GM18858 (cell line): ENCODE measurements around the gene CCDC186.

Source experiments
- ATAC-seq: cut with Tn5 transposase; IDR thresholded peaks from one replicate; pipeline ENCODE4 v1.9.1; 2021; ENCODE audit not compliant: unreplicated experiment

CCDC186 gene

DNA sequence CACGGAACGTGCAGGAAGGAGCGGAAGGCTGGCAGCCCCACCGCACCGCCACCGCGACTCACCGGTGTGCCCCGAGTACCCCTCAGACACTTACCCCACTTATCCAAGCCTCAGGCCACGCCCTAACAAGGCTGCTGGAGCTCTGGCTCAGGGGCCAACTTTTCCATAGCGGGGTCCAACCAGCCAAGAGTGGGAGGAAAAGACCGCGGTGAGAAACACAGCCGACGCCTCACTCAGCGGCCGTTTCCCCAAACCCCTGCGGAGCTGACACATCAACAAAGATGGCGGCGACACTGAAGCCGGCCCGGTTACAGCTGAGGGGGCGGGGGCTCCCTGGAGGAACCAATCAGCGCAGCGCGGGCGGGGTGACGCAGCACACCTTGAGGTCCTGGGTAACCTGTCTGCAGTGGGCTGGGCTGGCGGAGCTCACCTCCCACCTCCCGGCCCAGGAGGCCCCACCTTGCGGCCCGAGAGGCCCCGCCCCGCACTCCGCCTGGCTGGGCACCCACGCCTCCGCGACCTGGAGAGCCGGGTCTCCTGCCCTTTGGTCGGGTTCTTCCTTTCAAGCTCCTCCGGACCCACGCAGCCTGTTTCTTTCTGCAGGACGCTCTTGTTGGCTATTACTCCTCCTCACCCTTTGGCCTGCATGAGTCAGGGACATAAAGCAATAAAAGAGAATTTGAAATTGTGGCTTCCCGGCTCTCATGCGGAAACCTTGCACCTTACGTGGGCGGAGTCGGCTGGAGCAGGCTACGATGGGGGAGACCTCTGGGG lies at the start of gene CCDC186:
TSS of gene CCDC186 (minus strand) at position 283 of the 774 bp plus-strand sequence. CDS start 10,935 bp downstream, outside the sequence.
- ATAC-seq, result peak; percentile 97

DNA sequence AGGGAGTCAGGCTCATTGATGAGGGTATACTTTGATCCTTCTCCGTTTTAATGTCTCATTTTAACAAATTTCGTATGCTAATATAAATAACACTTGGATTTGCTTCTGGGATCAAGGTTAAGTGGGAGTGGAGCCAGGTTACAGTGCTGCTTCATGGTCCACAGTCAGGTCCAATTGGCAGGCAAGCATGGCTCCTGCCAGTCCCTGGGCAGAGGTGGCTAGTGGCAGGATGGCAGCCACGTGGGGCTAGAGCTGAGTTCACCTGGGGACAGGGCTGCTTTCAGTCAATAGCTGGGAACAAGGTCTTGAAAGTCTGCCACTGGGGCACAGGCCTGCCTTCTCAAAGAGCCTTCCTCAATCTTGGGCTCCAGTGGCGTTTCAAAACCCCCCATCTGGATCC lies 49.1 kb upstream of the CCDC186 start:
- ATAC-seq, result no peak

DNA sequence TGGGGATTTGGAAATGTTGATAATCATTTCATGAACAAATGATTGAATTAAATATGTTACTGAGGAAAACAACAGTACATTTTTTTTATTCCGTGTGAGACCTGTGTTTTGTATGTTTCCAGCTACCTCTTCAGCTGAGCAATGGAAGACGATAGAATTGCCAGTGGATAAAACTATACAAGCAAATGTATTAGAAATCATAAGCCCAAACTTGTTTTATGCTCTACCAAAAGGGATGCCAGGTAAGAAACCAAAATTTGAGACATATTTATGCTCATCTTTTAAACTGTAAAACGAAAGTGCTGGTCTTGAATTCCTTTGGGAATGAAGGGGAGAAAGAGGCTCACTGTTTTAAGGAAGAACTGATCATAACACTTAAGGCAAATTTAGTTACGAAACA lies 47.2 kb upstream of the CCDC186 start:
- no peak for ATAC-seq

DNA sequence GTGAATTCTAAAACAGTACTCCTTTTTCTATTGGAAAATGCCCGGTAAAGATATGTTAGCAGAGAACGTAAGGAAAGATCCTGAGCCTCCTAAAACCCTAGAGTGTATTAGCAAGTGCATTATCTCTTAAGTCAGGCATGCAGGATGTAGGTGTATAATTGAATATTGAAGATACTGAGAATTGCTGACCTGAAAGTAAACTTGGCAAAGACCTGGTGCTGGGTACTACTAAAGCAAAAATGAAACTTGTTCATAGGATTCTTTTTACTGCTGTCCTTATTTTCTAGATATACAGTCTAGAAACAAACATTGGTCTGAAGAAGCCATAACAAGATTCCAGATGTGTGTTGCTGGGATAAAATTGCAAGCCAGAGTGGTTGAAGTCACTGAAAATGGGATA lies 46.3 kb upstream of the CCDC186 start:
- no peak for ATAC-seq

GRCh38 chr10:114215033-114215432 lies 41.0 kb upstream of the CCDC186 start:
- no peak for ATAC-seq

DNA sequence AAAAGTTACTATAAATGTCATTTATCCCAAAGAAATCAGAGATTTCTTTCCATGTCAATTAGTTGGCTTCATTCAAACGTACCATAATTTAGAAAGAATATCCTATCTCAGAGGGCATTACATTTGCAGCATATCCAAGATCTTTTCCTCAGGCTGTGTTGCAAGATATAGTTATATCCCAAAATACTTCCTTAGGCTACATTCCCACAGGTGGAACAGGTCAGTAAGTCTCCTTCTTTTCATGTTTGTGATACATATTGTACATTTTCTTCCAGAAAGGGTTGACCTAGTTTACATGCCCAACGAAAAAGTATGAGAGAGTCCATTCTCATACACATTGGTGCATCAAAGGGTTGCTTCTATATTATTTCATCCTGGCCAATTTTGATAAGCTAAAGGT lies 38.1 kb upstream of the CCDC186 start:
- ATAC-seq, result no peak

DNA sequence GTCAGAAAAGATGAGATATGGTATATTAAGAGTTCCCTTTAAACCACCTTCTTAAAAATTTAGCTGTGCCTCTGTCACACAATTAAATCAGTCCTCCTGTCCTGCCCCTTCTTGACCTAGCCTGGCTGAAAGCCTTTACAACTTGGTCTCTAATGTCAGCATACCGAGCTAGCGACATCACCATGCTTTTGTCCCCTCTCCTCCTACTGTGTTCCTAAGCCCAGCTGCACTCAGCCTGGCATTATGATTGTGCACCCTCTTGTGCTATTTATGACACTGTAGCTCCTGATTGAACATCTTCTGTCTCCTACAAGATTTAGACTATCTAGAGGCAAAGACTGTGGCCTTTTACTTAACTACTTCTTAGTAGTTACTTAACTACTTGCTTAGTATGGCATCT lies 34.3 kb upstream of the CCDC186 start:
- ATAC-seq, result no peak

DNA sequence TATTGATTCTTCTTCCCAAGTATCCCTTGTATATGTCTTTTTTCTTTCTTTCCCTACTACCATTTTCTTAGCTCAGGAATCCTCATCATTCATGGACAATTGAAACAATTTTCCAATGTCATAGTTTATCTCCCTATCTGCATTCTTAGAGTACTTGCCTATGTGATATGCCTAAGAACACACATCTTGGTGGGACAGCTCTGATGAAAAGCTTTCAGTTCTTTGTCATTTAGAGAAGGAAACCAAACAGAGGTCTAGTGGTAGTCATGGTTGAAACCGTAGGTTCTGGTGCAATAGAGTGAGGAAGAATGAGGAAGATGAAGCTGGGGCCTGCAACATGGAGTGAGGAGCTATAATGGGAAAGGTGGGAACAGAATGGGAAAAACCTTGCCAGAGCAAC lies 33.3 kb upstream of the CCDC186 start:
- no peak for ATAC-seq

DNA sequence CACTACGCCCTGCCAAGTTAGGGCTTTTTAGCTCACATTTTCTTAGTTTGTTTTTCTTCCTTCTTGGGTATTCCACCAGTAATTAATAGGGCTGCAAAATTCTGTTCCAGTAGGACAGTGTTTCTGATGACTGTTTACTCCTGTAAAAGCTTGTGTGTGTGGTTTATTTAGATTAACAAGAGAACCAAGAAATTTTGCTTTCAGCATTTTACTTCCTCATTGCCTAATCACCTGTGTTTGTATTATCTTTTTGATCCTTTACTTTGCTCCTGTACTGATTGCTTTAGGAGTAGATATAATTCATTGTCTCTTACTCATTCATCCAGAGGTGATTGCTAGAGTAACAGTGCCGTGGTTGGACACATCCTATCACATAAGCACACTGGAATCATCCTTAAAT lies 32.9 kb upstream of the CCDC186 start:
- ATAC-seq, result no peak

GRCh38 chr10:114202812-114203211 lies 28.8 kb upstream of the CCDC186 start:
- ATAC-seq, result no peak

DNA sequence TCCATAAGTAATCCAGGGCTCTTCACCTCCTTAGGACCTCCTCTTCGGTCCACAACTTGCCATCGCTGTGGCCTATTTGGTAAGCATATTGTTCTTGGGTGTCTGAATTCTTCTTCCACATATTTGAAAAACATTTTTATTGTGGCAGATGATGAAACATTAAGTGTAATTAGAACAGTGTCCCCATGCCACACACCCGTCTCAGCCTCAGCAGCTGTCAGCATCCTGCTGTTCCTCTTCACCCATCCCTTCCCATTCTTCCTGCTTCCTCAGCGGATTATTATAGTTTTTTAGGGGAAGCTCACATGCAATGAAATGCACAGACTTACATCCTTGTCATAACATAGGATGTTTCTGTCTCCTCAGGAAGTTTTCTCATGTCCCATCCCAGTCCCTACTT lies 25.2 kb upstream of the CCDC186 start:
- ATAC-seq, result no peak

DNA sequence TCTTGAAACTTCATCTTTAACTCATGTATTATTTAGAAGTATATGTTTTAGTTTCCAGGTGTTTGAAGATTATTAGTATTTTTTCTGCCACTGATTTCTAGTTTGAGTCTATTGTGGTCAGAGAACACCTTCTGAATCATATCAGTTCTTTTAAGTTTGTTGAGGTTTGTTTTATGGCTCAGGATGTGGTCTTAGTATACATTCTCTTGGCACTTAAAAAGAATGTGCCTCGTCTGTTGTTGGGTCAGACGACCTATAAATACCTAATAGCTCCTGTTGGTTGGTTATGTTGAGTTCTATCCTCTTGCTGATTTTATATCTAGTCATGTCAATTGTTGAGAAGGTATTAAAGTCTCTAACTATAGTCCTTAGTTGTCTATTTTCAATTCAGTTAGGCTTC lies 21.1 kb upstream of the CCDC186 start:
- peak; percentile 96 for ATAC-seq

DNA sequence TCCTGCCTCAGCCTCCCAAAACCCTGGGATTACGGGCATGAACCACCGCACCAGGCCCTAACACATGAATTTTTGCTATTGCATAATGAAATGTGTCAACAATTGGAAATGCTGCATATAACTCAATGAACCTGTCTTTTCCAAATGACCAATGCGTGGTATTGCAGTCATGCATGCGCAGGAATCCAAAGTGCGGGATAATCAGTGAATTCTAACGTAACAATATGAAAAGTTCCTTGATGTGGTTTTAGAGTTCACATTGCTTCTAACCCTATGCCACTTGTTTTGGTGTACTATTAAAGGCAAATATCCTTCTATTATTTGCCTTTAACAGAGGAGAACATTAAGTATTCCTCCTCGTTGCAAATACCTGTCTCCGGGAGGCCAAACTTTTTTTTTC lies 15.7 kb upstream of the CCDC186 start:
- no peak for ATAC-seq

DNA sequence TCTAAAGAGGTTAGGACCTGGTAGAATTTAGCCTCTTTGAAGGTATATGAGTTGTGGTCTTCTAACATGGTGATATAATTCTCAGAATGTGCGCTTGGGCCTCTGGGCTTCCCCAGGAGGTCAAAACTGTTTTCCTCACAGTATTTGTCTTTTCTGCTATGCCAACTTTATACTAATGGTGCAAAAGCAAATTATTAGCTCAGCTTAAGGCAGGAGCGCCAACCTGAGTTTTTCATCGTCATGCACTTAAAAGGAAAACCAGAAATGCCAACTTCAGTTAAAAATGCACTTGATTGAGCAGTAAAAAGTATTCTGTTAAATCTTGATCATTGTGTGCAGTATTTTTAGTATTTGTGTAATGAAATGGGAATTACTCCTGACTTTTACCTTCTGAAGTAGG lies 14.9 kb upstream of the CCDC186 start:
- ATAC-seq, result no peak

GRCh38 chr10:114188001-114188400 lies 14.0 kb upstream of the CCDC186 start:
- no peak for ATAC-seq

GRCh38 chr10:114184276-114184675 lies 10.3 kb upstream of the CCDC186 start:
- ATAC-seq, result no peak

DNA sequence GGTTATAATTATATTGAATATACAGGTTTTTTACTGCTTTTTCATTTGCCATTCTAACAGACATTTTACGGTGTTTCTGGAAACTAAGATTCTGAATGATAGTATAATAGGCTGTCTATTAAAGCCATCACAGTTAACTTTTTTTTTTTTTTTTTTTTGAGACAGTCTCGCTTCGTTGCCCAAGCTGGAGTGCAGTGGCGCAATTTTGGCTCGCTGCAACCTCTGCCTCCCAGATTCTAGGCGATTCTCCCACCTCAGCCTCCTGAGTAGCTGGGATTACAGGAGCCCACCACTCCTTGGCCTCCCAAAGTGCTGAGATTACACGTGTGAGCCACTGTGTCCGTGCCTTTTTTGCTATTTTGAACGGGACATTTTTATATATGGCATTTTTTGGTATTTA lies 9.6 kb upstream of the CCDC186 start:
- no peak for ATAC-seq

DNA sequence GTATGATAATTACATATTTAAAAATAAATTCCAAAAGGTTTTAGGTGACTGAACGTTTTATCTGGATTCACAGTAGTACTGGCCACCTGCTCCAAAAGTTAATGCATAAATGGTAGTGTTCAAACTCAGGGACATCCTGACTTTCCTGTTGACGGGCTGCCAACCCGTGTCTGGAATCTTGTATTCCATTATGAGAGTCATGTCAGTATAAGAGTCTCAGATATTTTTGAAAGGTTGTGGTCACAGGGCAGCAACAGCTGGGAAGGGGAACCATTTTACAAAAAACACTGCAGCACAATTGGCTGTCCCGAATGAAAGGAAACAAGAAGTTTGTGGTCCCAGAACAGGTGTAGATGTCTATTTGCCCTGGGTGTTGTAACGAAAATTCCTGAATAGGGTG lies 8.0 kb upstream of the CCDC186 start:
- ATAC-seq, result no peak

GRCh38 chr10:114180937-114181336 lies 6.9 kb upstream of the CCDC186 start:
- ATAC-seq, result no peak

DNA sequence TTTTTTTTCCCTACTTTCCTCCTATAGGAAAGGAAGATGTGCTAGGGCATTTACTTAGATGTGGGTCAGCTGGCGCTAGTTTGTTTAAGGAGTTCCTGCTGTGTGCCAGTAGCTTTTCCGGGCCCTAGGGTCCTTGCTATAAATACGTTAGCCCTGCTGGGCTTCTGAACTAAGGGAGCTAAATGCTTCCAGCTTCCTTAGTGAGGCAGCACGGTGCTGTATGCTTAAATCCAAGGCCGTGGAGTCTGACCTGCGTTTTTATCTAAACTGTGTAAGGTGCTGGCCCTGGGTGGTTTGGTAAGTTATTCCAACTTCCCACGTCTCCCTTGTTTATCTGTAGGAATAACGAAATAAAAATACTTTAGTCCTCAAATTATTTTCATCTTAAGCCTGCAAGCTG lies 5.7 kb upstream of the CCDC186 start:
- ATAC-seq, result no peak

GRCh38 chr10:114179148-114179547 lies 5.1 kb upstream of the CCDC186 start, which contains the start of gene TDRD1:
TDRD1 (plus strand) TSS chr10:114179353; CDS start chr10:114187832, 8,479 bp downstream.
- no peak for ATAC-seq

DNA sequence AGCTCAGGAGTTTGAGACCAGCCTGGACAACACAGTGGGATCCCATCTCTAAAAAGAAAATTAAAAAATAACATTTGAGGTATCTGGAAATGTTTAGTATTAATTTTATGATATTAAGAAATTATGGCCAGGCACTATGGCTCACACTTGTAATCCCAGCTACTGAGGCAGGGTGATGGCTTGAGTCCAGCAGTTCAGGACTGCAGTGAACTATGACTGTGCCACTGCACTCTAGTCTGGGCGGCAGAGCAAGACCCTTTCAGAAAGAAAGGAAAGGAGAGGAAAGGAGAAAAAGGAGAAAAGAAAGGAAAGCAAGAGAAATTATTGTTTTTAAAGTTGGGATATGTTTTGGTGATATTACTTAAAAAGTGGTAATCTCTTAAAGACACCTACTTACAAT lies 2.5 kb upstream of the CCDC186 start:
- no peak for ATAC-seq

GRCh38 chr10:114175667-114176066 lies 1.7 kb upstream of the CCDC186 start:
- ATAC-seq, result no peak
